CD4-positive, alpha-beta T cell treated with Interleukin-6 at 100 ng/mL for 8 hours (primary cell): Measurements from ENCODE around the gene SCAMP4.
A peak's percentile ranks its signal among the peaks of the same experiment; 100 is the strongest.

ENCODE experiments used
- DNase-seq: peaks from one replicate; pipeline ENCODE4 v3.0.0-alpha.2; 2020; ENCODE audit warnings: mixed read lengths, low spot score

The SCAMP4 gene

DNA sequence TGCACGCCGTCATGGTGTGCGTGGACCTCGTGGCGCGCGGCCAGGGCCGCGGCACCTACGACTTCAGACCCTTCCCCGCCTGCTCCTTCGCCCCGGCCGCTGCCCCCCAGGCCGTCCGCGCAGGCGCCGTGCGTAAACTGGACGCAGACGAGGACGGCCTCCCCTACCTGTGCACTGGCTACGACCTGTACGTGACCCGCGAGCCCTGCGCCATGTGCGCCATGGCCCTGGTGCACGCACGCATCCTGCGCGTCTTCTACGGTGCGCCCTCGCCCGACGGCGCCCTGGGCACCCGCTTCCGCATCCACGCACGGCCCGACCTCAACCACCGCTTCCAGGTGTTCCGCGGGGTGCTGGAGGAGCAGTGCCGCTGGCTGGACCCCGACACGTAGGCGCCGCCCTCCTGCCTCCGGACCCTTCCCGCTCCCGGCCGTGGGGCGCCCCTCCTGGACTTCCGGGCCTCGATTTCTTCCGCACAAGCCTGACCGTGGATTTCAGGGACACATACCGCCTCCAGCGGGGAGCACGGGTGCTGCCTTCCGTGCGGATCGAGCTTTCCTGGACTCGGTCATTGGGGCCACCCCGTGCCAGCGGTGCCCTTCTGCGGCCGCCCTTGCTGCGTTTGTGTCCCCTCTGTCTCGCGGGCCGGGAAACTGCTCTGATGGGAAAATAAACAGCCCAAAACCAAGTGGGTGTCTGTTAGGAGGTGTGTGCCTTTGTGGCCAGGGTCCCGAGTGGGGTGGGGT is 7.7 kb downstream of the SCAMP4 start:
- no peak for DNase-seq

DNA sequence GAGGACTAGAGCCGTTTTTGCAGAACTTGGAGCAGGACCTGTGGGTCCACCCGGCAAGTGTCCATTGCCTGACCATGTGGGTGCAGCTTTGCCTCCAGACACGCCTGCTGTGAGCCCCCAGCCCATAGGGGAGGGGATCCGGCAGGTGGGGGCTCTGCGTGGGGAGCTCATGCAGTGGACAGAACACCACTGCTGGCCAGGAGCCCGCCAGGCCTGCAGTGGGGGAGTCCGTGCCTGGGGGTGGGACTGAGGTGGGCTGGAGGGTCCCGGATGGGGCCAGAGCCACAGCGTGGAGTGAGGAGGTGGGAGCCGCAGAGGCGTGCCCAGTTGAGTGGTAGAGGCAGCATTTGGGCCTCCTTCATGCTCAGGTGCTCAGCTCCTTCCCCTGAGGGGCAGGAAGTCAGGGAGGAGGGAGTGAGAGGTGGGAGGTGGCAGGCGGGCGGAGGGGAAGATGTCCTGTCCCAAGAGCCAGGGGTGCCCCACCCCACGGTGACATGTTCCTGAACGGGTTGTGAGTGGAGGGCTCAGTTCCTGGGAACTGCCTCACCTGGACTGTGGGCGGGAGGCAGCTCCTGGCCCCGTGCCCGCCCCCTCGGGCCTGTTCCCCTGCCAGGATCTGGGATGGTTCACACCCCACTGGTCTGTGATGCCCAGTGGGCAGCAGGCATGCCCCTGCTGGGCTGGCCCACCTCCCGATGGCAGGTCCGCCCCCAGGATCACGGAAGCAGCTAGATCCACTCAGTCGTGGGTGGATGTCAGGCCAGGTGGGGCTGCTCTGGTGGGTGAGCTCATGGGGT is 8.8 kb downstream of the SCAMP4 start:
- DNase-seq = no peak

DNA sequence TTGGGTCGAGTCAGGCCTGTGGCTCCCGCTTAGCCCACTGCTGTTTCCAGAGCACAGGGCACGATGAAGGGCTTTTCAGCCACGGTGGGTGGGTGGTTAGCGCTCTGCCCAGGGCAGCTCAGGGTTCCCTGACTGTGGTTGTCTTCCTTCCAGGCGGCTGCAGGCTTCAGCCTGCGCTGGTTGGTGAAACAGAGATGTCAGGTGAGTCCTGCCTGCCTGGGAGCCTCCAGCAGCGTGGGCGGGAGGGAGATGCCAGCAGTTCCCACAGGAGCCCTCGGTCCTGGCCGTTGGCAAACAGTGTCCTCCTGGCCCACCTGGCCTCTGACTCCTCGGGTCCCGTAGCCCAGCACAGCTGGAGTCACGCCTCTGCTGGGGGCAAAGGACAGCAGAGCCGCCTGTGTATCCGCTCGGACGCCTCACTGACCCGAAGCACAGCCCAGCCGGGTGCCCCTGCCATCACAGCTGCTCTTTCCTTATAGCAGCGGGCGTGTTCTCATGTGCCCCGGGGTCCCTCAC is 9.7 kb downstream of the SCAMP4 start:
- DNase-seq = no peak

DNA sequence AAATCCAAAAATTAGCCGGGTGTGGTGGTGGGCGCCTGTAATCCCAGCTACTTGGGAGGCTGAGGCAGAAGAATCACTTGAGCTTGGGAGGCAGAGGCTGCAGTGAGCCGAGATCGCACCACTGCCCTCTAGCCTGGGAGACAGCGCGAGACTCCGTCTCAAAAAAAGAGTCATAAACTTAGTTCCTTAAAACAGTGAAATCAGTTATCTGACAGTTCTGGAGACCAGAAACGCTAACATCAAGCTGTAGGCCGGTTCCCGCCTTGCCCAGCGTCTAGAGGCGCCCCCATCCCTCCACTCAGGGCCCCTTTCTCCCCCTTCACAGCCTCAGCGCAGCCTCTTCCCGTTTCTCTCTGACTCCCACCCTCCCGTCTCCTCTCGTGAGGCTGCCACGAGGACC is 11.9 kb downstream of the SCAMP4 start:
- no peak for DNase-seq

DNA sequence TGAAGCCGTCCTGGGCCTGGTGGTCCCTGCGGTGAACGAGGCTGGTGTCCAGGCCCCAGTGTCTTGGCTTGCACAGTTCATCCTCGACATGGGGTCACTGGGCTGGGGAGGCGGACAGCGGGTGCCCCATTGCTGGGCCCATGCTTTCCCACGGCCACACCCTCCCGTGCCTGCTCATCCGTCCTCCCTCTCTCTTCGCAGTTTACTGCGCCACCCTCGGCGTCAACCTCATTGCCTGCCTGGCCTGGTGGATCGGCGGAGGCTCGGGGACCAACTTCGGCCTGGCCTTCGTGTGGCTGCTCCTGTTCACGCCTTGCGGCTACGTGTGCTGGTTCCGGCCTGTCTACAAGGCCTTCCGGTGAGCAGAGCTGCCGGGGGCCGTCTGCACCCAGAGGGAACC is 12.7 kb downstream of the SCAMP4 start:
- no peak for DNase-seq

DNA sequence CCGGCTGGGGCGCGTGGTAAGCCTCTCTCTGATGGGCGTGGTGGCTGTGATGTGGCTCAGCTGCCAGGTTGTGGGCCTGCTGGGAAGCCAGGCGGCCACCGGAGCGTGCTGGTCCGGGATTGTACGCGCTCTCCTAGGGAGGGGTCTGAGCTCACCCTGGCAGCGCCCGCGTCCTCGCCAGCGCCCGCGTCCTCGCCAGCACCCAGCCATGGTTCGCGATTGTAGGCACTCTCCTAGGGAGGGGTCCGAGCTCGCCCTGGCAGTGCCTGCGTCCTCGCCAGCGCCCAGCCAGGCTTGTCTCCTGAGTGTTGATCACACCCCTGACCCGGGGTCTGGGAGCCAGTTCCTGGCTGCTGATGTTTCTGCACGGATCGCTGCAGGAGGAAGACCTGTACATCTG is 13.8 kb downstream of the SCAMP4 start:
- DNase-seq = no peak

DNA sequence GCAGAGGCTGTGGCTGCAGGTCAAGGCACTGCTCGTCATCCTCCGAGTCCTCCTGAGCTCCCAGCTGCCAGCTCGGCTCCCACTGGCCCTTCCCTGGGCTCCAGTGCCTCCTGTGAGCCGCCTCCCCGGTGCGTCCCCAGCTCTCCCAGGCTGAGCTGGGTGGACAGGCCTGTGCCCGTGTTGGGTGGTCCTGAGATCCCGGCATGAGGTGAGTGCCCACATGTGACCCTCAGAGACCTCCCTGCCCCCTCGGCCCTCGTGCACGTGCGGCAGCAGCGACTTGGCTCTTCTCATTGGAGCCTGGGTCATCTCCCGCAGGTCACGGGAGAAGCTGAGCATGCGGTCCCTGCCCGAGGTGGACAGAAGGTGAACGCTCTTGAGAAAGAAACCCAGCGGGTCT is 15.4 kb downstream of the SCAMP4 start:
- no peak for DNase-seq

DNA sequence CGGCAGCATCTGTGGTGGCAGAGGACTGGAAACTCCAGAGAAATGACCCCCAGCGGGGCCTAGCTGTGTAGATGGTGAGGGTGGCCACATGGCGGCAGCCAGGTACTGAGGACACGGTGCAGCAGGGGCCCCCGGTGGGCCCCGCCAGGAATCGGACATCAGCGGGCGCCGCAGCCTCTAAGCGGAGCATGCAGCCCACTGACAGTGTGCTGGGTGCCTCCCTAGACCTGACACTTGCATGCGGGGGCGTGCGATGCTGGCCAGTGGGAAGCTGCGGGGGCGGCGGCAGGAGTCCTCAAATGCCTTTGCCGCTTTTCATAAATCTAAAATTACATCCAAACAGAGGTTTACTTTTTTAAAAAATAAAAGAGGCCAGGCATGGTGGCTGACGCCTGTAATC is 16.1 kb downstream of the SCAMP4 start:
- DNase-seq = no peak

DNA sequence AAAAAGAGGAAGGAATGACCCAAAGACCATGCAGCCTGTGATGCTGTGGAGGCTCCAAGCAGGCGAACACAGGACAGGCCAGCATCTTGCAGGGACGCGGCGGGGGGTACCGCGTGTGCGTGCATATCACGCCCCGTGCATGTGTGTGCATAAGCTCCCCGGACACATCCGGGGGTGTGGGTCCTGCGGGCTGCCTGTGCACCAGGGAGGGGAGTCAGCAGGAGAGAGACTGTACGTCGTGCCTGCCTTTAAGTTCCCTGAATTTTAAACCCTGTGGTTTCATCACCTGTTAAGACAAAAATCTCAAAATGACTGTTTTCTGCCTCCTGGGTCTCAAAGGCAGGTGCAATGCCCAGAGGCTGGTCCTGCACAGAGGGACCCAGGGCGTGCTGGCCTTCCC is 16.6 kb downstream of the SCAMP4 start:
- DNase-seq = no peak

DNA sequence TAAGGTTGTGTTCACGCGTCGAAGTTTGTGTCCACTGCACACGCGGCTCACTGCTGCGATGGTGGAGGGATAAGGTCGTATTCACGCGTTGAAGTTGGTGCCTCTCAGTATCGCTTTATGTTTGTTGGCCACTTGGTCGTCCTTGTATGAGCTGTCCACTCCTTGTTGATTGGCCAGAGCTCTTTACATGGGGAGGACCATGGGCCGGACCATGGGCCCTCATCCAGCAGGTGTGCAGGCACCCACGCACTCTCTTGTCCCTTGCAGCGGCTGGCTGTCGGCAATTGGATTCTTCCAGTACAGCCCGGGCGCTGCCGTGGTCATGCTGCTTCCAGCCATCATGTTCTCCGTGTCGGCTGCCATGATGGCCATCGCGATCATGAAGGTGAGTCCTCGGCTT is 17.6 kb downstream of the SCAMP4 start:
- no peak for DNase-seq

DNA sequence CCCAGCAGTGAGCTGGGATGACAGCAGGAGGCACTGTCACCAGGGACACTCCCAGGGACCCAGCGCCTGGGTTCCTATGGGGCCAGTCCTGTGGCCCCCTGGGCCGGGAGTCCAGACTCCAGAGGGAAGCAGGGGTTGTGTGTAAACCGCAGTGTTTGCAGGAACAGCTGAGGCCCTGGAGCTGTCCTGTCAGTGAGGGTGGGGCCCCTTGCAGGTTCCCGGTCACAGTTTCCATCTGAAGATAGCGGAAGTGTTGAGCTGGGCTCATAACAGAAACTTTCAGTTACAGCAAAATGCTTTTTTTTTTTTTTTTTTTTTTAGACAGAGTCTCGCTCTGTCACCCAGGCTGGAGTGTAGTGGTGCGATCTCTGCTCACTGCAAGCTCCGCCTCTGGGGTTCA is 18.1 kb downstream of the SCAMP4 start:
- DNase-seq = peak; percentile 42

DNA sequence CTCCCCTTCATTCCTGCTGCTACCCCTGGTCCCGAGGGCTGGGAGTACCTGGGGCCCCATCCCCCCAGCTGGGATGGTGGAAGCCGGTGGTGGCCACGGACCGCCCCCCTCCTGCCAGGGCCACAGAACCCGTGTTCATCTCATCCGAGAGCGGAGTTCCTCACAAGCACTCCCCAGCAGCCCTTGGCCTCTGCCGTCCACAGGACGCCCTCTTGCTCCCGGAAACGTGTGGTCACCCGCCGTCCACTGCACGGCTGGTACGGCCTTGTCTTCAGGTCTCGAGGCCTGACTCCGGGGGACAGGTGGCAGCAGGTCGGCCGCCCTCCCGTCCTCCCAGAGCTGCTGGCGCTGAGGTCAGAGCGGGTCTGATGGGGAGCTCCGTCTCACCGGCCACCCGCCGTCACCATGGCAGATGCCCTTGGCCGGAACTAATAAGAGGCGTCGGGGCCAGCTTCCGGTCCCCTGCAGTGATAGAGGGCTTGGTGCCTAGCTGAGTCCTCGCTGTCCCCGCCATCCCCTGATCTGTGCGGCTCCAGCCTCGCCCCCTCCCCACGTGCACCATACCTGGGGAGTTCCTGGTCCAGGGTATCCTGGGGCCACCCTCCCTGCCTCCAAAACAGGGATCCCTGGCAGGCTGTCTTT is 19.2 kb downstream of the SCAMP4 start:
- no peak for DNase-seq

DNA sequence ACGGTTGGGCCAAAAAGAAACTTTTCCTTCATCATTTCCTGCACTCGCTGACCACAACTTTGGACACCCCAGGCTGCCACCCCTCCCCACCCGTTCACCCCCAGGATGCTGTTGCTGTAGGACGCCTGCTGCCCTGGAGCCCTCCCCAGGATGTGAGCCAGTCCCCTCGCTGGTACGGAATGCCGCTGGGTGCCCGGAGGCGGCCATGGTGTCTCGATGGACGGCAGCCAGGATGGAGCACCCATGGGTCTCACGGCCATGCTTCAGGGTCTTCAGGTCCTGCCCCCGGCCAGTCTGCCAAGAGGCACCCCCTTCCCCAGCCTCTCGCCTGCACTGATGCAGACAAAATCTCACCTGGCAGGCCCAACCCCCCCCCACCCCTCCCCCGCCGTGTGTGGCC is 20.3 kb downstream of the SCAMP4 start:
- no peak for DNase-seq

DNA sequence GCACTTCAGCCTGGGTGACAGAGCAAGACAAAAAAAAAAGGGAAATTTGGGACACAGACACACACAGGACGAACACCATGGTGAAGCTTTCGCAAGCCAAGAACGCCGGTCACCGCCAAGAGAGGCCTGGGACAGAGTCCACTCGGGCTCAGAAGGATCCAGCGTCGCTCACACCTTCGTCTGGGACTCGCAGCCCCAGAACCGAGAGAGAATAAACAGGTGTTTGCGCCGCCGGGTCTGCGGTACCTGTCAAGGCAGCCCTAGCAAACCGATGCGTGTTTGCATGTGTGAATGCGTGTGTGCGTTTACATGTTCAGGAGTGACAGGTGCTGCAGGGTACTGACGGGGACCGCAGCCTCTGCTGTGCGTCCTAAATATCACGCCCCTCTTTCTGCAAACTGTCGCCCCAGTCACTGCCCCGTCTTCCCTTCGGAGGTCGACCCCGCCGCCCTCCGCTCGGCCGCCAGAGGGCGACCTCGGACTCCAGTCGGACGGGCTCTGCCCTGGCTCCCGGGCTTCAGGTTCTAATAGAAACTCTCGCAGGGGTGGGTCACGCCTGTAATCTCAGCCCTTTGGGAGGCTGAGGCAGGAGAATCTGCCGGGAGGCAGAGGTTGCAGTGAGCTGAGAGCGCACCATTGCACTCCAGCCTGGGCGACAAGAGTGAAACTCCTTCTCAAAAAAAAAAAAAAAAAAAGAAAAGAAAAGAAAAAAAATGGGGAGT is 24.0 kb downstream of the SCAMP4 start:
- peak; percentile 73 for DNase-seq

DNA sequence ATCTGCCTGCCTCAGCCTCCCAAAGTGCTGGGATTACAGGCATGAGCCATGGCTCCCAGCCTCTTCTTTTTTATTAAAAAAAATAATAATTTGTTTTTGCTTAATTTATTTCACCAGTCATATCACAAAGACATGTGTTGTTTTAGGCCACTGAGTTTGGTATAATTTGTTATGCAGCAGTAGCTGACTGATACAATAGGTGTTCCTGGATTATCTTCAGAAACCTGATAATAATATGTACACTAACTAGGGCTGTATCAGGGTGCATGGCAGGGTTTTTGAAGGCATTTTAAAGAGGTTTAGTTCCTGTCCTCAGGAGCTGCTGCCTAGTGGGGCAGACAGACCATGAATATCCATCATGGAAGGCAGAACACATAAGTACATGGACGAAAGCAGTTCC is 26.2 kb downstream of the SCAMP4 start:
- no peak for DNase-seq

DNA sequence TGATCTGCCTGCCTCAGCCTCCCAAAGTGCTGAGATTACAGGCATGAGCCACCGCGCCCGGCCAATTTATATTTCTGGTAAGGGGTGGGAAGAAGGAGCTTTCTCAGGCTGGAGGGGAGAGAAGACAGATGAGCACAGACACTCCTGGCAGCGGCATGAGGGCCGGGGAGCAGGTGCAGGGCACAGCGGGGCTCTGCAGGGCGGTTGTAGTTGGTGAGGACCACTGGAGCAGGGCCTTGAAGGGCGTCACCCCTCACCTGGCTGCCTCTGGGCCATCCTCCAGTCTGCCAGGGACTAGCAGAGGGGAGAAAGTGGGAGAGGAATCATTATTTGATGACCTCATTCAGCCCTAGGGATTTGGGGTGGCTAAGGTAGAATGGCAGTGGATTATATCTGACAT is 27.2 kb downstream of the SCAMP4 start:
- no peak for DNase-seq

DNA sequence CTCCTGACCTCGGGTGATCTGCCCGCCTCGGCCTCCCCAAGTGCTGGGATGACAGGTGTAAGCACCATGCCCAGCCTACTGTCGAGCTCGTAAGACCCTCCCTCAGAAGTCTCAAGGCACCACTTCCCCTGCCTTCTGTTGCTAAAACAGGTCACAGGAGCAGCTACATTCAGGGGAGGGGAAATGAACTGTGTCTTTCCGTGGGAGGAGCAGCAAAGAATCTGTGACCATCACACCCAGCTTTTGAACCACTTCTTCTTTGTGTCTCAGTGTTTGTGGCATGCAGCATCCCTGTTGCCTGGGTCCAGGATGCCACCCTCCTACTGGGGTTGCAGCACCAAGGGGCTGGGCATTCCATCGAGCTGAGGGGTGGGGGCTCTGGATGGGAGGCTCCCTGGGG is 28.0 kb downstream of the SCAMP4 start:
- no peak for DNase-seq

DNA sequence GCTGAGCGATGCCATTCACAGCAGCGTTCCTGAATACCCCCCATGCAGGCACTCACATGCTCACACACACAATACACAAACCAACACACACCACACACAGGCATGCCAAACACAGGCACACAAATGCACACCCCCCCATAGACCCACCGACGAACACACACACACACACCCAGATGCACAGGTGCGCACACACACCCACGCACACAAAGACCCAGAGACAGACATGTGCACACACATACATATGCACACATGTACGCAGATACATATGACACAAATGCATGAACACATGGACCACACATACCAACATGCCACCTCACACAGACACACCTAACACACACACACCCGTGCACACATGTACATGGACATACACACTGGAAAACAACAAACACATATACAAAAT is 28.7 kb downstream of the SCAMP4 start:
- DNase-seq = no peak

DNA sequence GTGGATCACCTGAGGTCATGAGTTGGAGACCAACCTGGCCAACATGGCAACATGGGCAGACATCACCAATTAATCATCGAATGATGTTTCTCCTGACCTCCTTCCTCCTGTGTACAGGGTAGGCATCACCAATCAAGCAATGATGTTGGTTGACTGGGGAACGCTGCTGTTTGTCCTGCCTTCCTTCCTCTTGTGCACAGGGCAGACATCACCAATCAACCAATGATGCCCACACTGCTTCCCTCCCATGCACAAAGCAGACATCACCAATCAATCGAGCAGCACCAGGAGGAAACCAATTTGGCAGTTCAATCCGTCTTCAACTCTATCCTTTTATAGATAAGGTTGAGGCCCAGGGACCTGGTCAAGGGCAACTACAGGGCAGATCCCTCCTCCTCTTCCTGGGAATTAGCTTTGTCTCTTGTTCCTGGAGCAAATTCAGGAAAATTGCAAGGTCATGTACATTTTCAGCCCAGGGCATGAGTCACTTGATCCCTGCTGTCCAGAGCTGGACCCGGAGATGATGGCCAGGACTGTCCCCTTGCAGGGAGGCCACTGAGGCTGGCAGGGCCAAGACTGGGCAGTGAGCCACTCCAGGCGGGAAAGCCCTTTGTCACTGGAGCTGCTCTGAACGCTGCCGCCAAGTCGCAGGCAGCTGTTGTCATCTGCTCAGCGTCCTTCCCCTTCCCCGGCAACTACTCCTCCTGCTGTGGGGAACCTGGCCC is 30.4 kb downstream of the SCAMP4 start:
- DNase-seq = no peak

DNA sequence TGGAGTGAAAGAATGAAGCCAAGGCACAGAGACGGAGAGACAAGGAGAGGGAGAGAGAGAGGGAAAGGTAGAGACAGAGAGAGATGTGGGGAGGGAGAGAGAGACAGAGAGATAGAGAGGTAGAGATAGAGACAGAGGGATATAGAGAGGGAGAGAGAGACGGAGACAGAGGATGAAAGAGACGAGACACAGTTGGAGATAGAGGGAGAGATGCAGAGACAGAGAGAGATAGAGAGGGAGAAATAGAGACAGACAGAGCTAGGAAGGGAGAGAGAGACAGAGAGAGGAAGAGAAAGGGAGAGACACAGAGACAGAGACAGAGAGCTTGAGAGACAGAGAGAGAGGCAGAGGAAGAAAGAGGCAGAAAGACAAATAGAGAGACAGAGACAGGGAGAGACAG is 31.2 kb downstream of the SCAMP4 start:
- no peak for DNase-seq

DNA sequence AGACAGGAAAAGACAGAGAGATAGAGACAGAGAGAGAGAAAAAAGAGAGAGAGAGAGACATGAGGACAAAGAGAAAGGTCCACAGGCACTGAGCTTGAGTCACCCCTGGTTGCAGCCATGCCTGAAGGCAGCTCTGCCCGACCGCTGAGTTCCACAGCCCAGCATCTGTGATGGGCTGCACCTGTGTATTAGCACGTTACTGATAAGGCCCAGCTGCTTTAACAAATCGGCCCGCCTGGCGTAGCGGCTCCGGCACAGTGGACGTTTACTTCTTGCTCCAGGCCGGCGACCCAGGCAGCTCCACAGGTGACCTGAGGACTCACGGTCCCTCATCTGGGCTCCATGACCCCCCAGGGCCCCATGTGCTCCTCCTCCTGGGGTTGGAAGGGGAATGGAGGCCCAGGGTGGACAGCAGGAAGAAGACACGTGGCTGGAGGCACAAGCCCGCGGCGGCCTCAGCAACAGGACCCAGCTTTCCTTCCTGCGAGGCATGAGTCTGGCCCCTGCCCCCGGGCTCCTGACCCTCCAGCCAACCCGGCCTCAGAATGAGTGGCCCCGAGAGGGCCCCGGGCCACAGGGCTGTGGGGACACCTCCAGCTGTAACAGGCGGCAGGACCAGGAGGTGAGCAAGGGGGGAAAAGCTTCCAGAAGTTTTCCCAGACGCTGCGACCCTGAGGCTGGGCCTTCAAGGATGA is 31.9 kb downstream of the SCAMP4 start:
- no peak for DNase-seq
